ENCODE results near the gene ARHGEF11. TPM values are rescaled to one million over a fixed set of nuclear protein-coding genes. Genes with fewer than 3 reads are reported as not detected.
A peak's percentile ranks its signal among the peaks of the same experiment; 100 is the strongest.

Gene ARHGEF11
- total RNA-seq, 1 donor from 2014 or later, result 43.7 TPM

DNA sequence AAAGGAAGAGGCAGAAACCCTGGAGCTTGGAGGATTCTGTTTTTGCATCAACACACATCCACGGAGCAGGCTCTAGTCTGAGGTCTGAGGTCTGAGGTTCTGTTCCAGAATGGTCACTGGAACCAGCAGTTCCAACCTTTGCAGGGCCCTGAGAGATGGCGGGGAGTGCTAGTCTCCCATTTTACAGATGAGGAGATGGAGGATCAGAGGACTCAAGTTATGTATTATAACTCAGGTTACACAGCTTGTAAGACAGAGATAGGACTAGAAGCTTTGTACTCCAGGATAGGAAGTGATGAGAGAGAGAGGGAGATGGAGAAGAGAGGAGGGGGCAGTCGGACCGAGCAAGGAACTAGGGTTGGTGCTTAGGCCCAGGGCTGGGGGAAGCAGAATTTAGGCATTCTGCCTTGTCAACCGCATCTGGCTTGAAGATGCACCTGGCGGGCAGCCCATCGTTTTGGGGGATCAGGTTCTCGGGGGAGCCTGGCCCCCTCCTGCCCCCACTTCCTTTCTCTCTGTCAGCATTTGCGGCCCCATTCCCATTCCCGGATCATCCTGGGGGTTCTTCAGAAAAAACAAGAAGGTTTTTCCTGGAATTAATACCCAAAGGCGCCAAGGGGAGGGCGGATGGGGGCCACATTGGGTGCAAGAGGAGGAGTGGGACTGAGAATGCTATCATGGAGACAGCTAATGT lies 146.4 kb downstream of the ARHGEF11 start:
- Mint-ChIP-seq H3K4me1 (ENCODE audit: unreplicated experiment) (peaks cover 56% of the 10 kb centered on the region), H3K27me3 (peaks cover 54% of the 10 kb centered on the region), H3K9me3 (no peaks in the 10 kb centered on the region), H3K27ac (peak overlapping the region; percentile 71), H3K4me3 (no peak overlapping the region), H3K36me3 (no peaks in the 10 kb centered on the region)
- TF ChIP-seq, protein P1, sequence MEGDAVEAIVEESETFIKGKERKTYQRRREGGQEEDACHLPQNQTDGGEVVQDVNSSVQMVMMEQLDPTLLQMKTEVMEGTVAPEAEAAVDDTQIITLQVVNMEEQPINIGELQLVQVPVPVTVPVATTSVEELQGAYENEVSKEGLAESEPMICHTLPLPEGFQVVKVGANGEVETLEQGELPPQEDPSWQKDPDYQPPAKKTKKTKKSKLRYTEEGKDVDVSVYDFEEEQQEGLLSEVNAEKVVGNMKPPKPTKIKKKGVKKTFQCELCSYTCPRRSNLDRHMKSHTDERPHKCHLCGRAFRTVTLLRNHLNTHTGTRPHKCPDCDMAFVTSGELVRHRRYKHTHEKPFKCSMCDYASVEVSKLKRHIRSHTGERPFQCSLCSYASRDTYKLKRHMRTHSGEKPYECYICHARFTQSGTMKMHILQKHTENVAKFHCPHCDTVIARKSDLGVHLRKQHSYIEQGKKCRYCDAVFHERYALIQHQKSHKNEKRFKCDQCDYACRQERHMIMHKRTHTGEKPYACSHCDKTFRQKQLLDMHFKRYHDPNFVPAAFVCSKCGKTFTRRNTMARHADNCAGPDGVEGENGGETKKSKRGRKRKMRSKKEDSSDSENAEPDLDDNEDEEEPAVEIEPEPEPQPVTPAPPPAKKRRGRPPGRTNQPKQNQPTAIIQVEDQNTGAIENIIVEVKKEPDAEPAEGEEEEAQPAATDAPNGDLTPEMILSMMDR (conservative IDR thresholded peaks at IDR 0.05), result no peak
- no peak for DNase-seq (ENCODE audit: extremely low spot score, unreplicated experiment)

DNA sequence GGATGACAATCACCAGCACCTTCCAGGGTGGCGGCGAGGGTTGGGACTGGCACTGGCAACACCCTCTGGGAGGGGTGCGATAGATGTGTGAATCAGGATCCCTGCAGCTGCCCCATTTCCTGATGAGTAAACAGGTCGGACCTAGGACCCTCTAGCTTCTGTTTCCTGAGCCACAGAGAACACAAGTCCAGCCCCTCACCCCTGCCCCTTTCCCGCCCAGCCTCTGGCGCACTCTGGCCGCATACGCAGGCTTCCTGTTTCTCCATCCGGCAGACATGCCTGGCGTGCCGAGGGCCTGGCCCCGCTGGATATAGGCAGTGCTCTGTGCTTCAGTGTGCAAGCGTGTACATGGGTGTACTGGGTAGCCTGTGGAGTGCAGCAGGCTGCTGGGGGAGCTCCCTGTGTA lies 147.4 kb downstream of the ARHGEF11 start:
- H3K4me1 Mint-ChIP-seq (ENCODE audit: unreplicated experiment), result peaks cover 47% of the 10 kb centered on the region

DNA sequence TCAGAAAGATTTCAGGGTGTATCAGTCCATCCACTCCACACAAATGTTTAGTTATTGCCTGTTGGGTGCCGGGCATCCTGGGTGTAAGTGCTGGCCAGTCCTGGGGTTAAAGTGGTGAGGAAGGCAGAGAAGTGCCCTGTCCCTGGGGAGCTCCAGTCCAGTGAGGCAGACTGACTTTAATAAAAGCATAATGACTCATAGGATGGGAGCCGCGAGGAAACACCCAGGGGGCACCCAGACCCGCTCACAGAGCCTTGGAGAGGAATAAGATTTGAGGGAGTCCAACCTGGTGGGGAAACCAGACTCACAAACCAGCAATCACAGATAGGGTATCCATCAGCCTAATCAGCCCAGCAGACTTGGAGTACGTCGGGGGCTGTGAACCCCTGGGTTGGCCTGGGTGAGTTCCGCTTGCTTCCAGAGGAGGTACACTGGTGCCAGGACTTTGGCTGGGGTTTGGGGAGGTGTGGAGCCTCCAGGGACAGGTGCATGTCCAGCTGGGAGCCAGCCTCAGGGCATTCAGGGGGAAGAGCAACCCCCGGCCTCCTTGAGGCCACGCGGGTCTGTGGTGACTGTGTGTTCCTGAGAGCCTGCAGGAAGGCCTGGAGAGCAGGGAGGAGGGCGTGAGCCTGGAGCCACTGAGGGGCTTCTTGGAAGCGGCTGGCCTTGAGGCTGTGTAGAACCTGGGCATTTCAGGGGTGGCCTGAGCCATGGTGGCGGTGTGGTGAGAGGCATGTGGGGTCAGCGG lies 148.3 kb downstream of the ARHGEF11 start:
- Mint-ChIP-seq H3K36me3 (no peaks in the 10 kb centered on the region), H3K9me3 (no peaks in the 10 kb centered on the region), H3K4me1 (ENCODE audit: unreplicated experiment) (peaks cover 41% of the 10 kb centered on the region), H3K27ac (no peak overlapping the region), H3K27me3 (peaks cover 58% of the 10 kb centered on the region), H3K4me3 (no peak overlapping the region)
- TF ChIP-seq, protein P1 (conservative IDR thresholded peaks at IDR 0.05), result no peak
- no peak for DNase-seq (ENCODE audit: extremely low spot score, unreplicated experiment)

More for the DNA sequence above, 147.4 kb downstream of the ARHGEF11 start:
- TF ChIP-seq, protein P1 (conservative IDR thresholded peaks at IDR 0.05), result no peak
- DNase-seq (ENCODE audit: extremely low spot score, unreplicated experiment), result no peak
- H3K27ac Mint-ChIP-seq, result peak overlapping the region; percentile 71
- H3K9me3 Mint-ChIP-seq, result no peaks in the 10 kb centered on the region
- peaks cover 49% of the 10 kb centered on the region for H3K27me3 Mint-ChIP-seq
- no peaks in the 10 kb centered on the region for H3K36me3 Mint-ChIP-seq
- no peak overlapping the region for H3K4me3 Mint-ChIP-seq

DNA sequence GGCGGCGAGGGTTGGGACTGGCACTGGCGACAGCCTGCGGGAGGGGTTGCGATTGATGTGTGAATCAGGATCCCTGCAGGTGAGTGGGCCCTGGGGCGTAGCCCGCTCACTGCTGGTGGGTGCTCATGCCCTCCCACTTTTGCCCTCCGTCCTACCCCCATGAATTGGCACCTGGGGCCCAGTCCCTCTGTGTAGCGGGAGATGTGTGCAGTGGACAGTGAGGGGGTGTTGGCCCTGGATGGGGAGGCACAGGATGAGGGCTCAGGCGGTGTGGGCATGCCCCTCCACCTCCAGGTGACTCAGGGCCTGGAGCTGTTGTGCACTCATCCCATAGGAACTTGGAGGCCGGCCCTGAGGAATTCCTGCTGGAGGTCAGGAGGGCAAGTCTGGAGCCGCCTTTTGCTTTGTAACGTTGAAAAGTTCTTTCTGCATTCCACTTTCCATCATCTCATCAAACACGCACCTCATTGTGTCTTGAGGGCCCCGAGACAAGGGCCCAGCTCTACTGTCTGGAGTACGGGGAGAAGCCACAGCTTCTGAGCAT lies 149.0 kb downstream of the ARHGEF11 start:
- no peaks in the 10 kb centered on the region for H3K9me3 Mint-ChIP-seq
- no peak for DNase-seq (ENCODE audit: extremely low spot score, unreplicated experiment)
- H3K4me1 Mint-ChIP-seq (ENCODE audit: unreplicated experiment), result peaks cover 35% of the 10 kb centered on the region
- H3K36me3 Mint-ChIP-seq, result no peaks in the 10 kb centered on the region
- peaks cover 65% of the 10 kb centered on the region for H3K27me3 Mint-ChIP-seq
- H3K4me3 Mint-ChIP-seq, result no peak overlapping the region
- TF ChIP-seq, protein P1 (conservative IDR thresholded peaks at IDR 0.05), result no peak
- H3K27ac Mint-ChIP-seq, result no peak overlapping the region

DNA sequence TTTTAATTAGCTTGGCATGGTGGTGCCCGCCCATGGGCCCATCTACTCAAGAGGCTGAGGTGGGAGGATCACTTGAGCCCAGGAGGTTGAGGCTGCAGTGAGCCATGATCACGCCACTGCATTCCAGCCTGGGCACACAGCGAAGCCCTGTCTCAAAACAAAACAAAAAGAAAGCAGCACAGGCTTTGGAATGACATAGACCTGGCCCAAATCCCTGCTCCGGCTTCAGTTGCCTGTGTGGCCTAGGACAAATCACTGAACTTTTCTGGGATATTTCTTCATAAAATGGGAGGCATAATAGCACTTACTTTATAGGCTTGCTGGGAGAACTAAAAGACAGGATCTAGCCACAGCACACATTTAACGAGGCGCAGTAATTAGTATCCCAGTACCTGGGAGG lies 149.6 kb downstream of the ARHGEF11 start:
- H3K4me3 Mint-ChIP-seq, result peak overlapping the region; percentile 68
- H3K9me3 Mint-ChIP-seq, result no peaks in the 10 kb centered on the region
- no peak for DNase-seq (ENCODE audit: extremely low spot score, unreplicated experiment)
- TF ChIP-seq, protein P1 (conservative IDR thresholded peaks at IDR 0.05), result no peak
- no peaks in the 10 kb centered on the region for H3K36me3 Mint-ChIP-seq
- H3K4me1 Mint-ChIP-seq (ENCODE audit: unreplicated experiment), result peaks cover 31% of the 10 kb centered on the region
- H3K27me3 Mint-ChIP-seq, result peaks cover 66% of the 10 kb centered on the region
- peak overlapping the region; percentile 60 for H3K27ac Mint-ChIP-seq
